Measurements from ENCODE around the gene TRIM40. TPM values are rescaled to one million over a fixed set of nuclear protein-coding genes. Genes with fewer than 3 reads are reported as not detected.

The TRIM40 gene
- polyA plus RNA-seq (2013) = not detected

- WGBS (ENCODE audit: insufficient coverage) = 67% methylated on average over 3 of the region's 4 CpGs
- POLR2A ChIA-PET = no interaction called here
- H3K4me3 ChIP-seq (ENCODE audit: control insufficient read depth in 1 of 7, extremely low read depth in 1 of 7, insufficient read depth in 4 of 7, low read depth in 2 of 7, low read length in 6 of 7) = no peak within 1 kb of the TSS
- H3K27me3 ChIP-seq (replicated peaks in 2 of 5; ENCODE audit: control insufficient read depth in 4 of 5, insufficient read depth in 5 of 5, low read length in 4 of 5) = peaks cover 0 to 15% (median 11%) of the 10 kb centered on the region in 5 experiments
- no peaks in the 10 kb centered on the region for H3K36me3 ChIP-seq (ENCODE audit: control insufficient read depth in 4 of 4, insufficient read depth in 4 of 4, low read length in 3 of 4)
- peaks cover 0 to 14% (median 6%) of the 10 kb centered on the region in 4 experiments for H3K4me1 ChIP-seq (ENCODE audit: control extremely low read depth in 1 of 4, control insufficient read depth in 4 of 4, insufficient read depth in 4 of 4, low read length in 3 of 4)
- CTCF ChIA-PET = interaction anchor here (0.9 to 8.2 kb wide), 4 partner anchors 16 to 62 kb away, joined by 3 to 108 read pairs (median 6); no protein-coding TSS in a partner anchor
- no peak within 1 kb of the TSS for H3K27ac ChIP-seq (ENCODE audit: insufficient read depth in 1 of 2, low read depth in 1 of 2, low read length in 2 of 2, poor library complexity in 1 of 2, severe bottlenecking in 2 of 2)
- no peaks in the 10 kb centered on the region for H3K9me3 ChIP-seq (ENCODE audit: control extremely low read depth in 1 of 5, control insufficient read depth in 4 of 5, insufficient read depth in 2 of 5, low read depth in 1 of 5, low read length in 4 of 5)
- no peak for DNase-seq
Measured at GRCh38 chr6:30135757-30136156, at the start of gene TRIM40. TRIM40 (plus strand) TSS chr6:30136140; CDS start chr6:30137037, 897 bp downstream.

GRCh38 chr6:30087876-30088275 is 48.1 kb upstream of the TRIM40 start:
- Histone ChIP-seq H3K9me3 (ENCODE audit: control extremely low read depth in 1 of 5, control insufficient read depth in 4 of 5, insufficient read depth in 2 of 5, low read depth in 1 of 5, low read length in 4 of 5) (no peaks in the 10 kb centered on the region), H3K27ac (ENCODE audit: insufficient read depth in 1 of 2, low read depth in 1 of 2, low read length in 2 of 2, poor library complexity in 1 of 2, severe bottlenecking in 2 of 2) (no peak overlapping the region), H3K36me3 (ENCODE audit: control insufficient read depth in 4 of 4, insufficient read depth in 4 of 4, low read length in 3 of 4) (no peaks in the 10 kb centered on the region), H3K4me3 (ENCODE audit: control insufficient read depth in 1 of 7, extremely low read depth in 1 of 7, insufficient read depth in 4 of 7, low read depth in 2 of 7, low read length in 6 of 7) (no peak overlapping the region), H3K4me1 (ENCODE audit: control extremely low read depth in 1 of 4, control insufficient read depth in 4 of 4, insufficient read depth in 4 of 4, low read length in 3 of 4) (no peaks in the 10 kb centered on the region), H3K27me3 (replicated peaks in 2 of 5; ENCODE audit: control insufficient read depth in 4 of 5, insufficient read depth in 5 of 5, low read length in 4 of 5) (peaks cover 2 to 37% (median 16%) of the 10 kb centered on the region in 5 experiments)
- ChIA-PET POLR2A (no interaction called here), CTCF (interaction anchor here (0.8 to 2.0 kb wide), 4 partner anchors 9 to 121 kb away, joined by 3 to 8 read pairs (median 6); no protein-coding TSS in a partner anchor)
- 90% methylated on average over 4 of the region's 5 CpGs for WGBS (ENCODE audit: insufficient coverage)
- DNase-seq = no peak

- ChIA-PET CTCF (interaction anchor here (1.5 to 4.2 kb wide), 2 partner anchors 11 kb away, joined by 5 to 17 read pairs; no protein-coding TSS in a partner anchor), POLR2A (no interaction called here)
- 88% methylated on average over 10 of the region's 11 CpGs for WGBS (ENCODE audit: insufficient coverage)
- no peak for DNase-seq
- no peaks in the 10 kb centered on the region for H3K9me3 ChIP-seq (ENCODE audit: control extremely low read depth in 1 of 5, control insufficient read depth in 4 of 5, insufficient read depth in 2 of 5, low read depth in 1 of 5, low read length in 4 of 5)
- no peaks in the 10 kb centered on the region for H3K4me1 ChIP-seq (ENCODE audit: control extremely low read depth in 1 of 4, control insufficient read depth in 4 of 4, insufficient read depth in 4 of 4, low read length in 3 of 4)
- H3K27ac ChIP-seq (ENCODE audit: insufficient read depth in 1 of 2, low read depth in 1 of 2, low read length in 2 of 2, poor library complexity in 1 of 2, severe bottlenecking in 2 of 2) = no peak overlapping the region
- no peak overlapping the region for H3K4me3 ChIP-seq (ENCODE audit: control insufficient read depth in 1 of 7, extremely low read depth in 1 of 7, insufficient read depth in 4 of 7, low read depth in 2 of 7, low read length in 6 of 7)
- H3K36me3 ChIP-seq (ENCODE audit: control insufficient read depth in 4 of 4, insufficient read depth in 4 of 4, low read length in 3 of 4) = no peaks in the 10 kb centered on the region
- H3K27me3 ChIP-seq (replicated peaks in 2 of 5; ENCODE audit: control insufficient read depth in 4 of 5, insufficient read depth in 5 of 5, low read length in 4 of 5) = peaks cover 2 to 70% (median 28%) of the 10 kb centered on the region in 5 experiments
Measured at GRCh38 chr6:30091577-30092381, 44.2 kb upstream of the TRIM40 start.

GRCh38 chr6:30092852-30093543 is 42.9 kb upstream of the TRIM40 start:
- Histone ChIP-seq H3K4me3 (ENCODE audit: control insufficient read depth in 1 of 7, extremely low read depth in 1 of 7, insufficient read depth in 4 of 7, low read depth in 2 of 7, low read length in 6 of 7) (no peak overlapping the region), H3K27ac (ENCODE audit: insufficient read depth in 1 of 2, low read depth in 1 of 2, low read length in 2 of 2, poor library complexity in 1 of 2, severe bottlenecking in 2 of 2) (no peak overlapping the region), H3K36me3 (ENCODE audit: control insufficient read depth in 4 of 4, insufficient read depth in 4 of 4, low read length in 3 of 4) (no peaks in the 10 kb centered on the region), H3K9me3 (ENCODE audit: control extremely low read depth in 1 of 5, control insufficient read depth in 4 of 5, insufficient read depth in 2 of 5, low read depth in 1 of 5, low read length in 4 of 5) (no peaks in the 10 kb centered on the region), H3K4me1 (ENCODE audit: control extremely low read depth in 1 of 4, control insufficient read depth in 4 of 4, insufficient read depth in 4 of 4, low read length in 3 of 4) (no peaks in the 10 kb centered on the region), H3K27me3 (replicated peaks in 2 of 5; ENCODE audit: control insufficient read depth in 4 of 5, insufficient read depth in 5 of 5, low read length in 4 of 5) (peaks cover 0 to 80% (median 24%) of the 10 kb centered on the region in 5 experiments)
- ChIA-PET CTCF (interaction anchor here (1.9 to 4.2 kb wide), 2 partner anchors 10 to 40 kb away, joined by 6 to 17 read pairs; no protein-coding TSS in a partner anchor), POLR2A (no interaction called here)
- WGBS (ENCODE audit: insufficient coverage) = 58% methylated on average over 2 of the region's 6 CpGs
- no peak for DNase-seq

GRCh38 chr6:30093951-30094661 is 41.8 kb upstream of the TRIM40 start:
- H3K9me3 ChIP-seq (ENCODE audit: control extremely low read depth in 1 of 5, control insufficient read depth in 4 of 5, insufficient read depth in 2 of 5, low read depth in 1 of 5, low read length in 4 of 5) = no peaks in the 10 kb centered on the region
- CTCF ChIA-PET = interaction anchor here (1.9 to 4.2 kb wide), 2 partner anchors 9 to 39 kb away, joined by 6 to 17 read pairs; no protein-coding TSS in a partner anchor
- H3K4me1 ChIP-seq (ENCODE audit: control extremely low read depth in 1 of 4, control insufficient read depth in 4 of 4, insufficient read depth in 4 of 4, low read length in 3 of 4) = no peaks in the 10 kb centered on the region
- no peak overlapping the region for H3K4me3 ChIP-seq (ENCODE audit: control insufficient read depth in 1 of 7, extremely low read depth in 1 of 7, insufficient read depth in 4 of 7, low read depth in 2 of 7, low read length in 6 of 7)
- WGBS (ENCODE audit: insufficient coverage) = 32% methylated on average over 3 of the region's 5 CpGs
- peaks cover 0 to 85% (median 20%) of the 10 kb centered on the region in 5 experiments for H3K27me3 ChIP-seq (replicated peaks in 2 of 5; ENCODE audit: control insufficient read depth in 4 of 5, insufficient read depth in 5 of 5, low read length in 4 of 5)
- H3K36me3 ChIP-seq (ENCODE audit: control insufficient read depth in 4 of 4, insufficient read depth in 4 of 4, low read length in 3 of 4) = no peaks in the 10 kb centered on the region
- POLR2A ChIA-PET = no interaction called here
- no peak for DNase-seq
- no peak overlapping the region for H3K27ac ChIP-seq (ENCODE audit: insufficient read depth in 1 of 2, low read depth in 1 of 2, low read length in 2 of 2, poor library complexity in 1 of 2, severe bottlenecking in 2 of 2)

GRCh38 chr6:30096829-30097228 is 39.1 kb upstream of the TRIM40 start:
- Histone ChIP-seq H3K27me3 (replicated peaks in 2 of 5; ENCODE audit: control insufficient read depth in 4 of 5, insufficient read depth in 5 of 5, low read length in 4 of 5) (peaks cover 0 to 87% (median 39%) of the 10 kb centered on the region in 5 experiments), H3K27ac (ENCODE audit: insufficient read depth in 1 of 2, low read depth in 1 of 2, low read length in 2 of 2, poor library complexity in 1 of 2, severe bottlenecking in 2 of 2) (no peak overlapping the region), H3K4me3 (ENCODE audit: control insufficient read depth in 1 of 7, extremely low read depth in 1 of 7, insufficient read depth in 4 of 7, low read depth in 2 of 7, low read length in 6 of 7) (no peak overlapping the region), H3K4me1 (ENCODE audit: control extremely low read depth in 1 of 4, control insufficient read depth in 4 of 4, insufficient read depth in 4 of 4, low read length in 3 of 4) (peaks cover 9 to 18% (median 17%) of the 10 kb centered on the region in 4 experiments), H3K36me3 (ENCODE audit: control insufficient read depth in 4 of 4, insufficient read depth in 4 of 4, low read length in 3 of 4) (no peaks in the 10 kb centered on the region), H3K9me3 (ENCODE audit: control extremely low read depth in 1 of 5, control insufficient read depth in 4 of 5, insufficient read depth in 2 of 5, low read depth in 1 of 5, low read length in 4 of 5) (no peaks in the 10 kb centered on the region)
- ChIA-PET CTCF (interaction anchor here (1.0 to 2.1 kb wide), 2 partner anchors 10 to 45 kb away, joined by 3 to 8 read pairs; no protein-coding TSS in a partner anchor), POLR2A (interaction anchor here (0.6 kb wide), 1 partner anchor 209 kb away, joined by 4 read pairs; no protein-coding TSS in a partner anchor)
- no peak for DNase-seq
- 67% methylated on average over 1 of the region's 1 CpG for WGBS (ENCODE audit: insufficient coverage)
